HG02588 (cell line): ENCODE measurements around the gene TMUB1.

Source experiments
- ATAC-seq: cut with Tn5 transposase; IDR thresholded peaks from one replicate; pipeline ENCODE4 v1.9.1; 2021; ENCODE audit warnings: mild to moderate bottlenecking, moderate library complexity; ENCODE audit not compliant: unreplicated experiment

The TMUB1 gene

GRCh38 chr7:151121380-151122170 is 38.3 kb upstream of the TMUB1 start:
- no peak for ATAC-seq

GRCh38 chr7:151120896-151121295 is 37.6 kb upstream of the TMUB1 start:
- ATAC-seq: no peak

- no peak for ATAC-seq
These were observed 36.6 kb upstream of the TMUB1 start for GRCh38 chr7:151119902-151120301.

GRCh38 chr7:151119055-151119415 is 35.7 kb upstream of the TMUB1 start:
- ATAC-seq: no peak

- no peak for ATAC-seq
These were observed 35.1 kb upstream of the TMUB1 start for GRCh38 chr7:151118108-151119054.

- ATAC-seq: no peak
These were observed 34.3 kb upstream of the TMUB1 start for GRCh38 chr7:151117565-151117964.

GRCh38 chr7:151116603-151117440 is 33.5 kb upstream of the TMUB1 start:
- no peak for ATAC-seq

GRCh38 chr7:151115836-151116418 is 32.6 kb upstream of the TMUB1 start:
- ATAC-seq: no peak

GRCh38 chr7:151115121-151115835 is 32.0 kb upstream of the TMUB1 start:
- ATAC-seq: no peak

- ATAC-seq: no peak
These were observed 31.1 kb upstream of the TMUB1 start for GRCh38 chr7:151114151-151115090.

GRCh38 chr7:151113344-151114150 is 30.3 kb upstream of the TMUB1 start:
- ATAC-seq: no peak

- peak; percentile 76 for ATAC-seq
These were observed 27.8 kb upstream of the TMUB1 start for GRCh38 chr7:151110941-151111645.

- ATAC-seq: no peak
These were observed 27.1 kb upstream of the TMUB1 start for GRCh38 chr7:151110236-151110940.

GRCh38 chr7:151109094-151110048 is 26.1 kb upstream of the TMUB1 start:
- no peak for ATAC-seq

GRCh38 chr7:151107882-151108281 is 24.6 kb upstream of the TMUB1 start:
- no peak for ATAC-seq
